Smooth muscle cell (in vitro differentiated cells): ENCODE data around the gene PPP6R2. TPM values are rescaled to one million over a fixed set of nuclear protein-coding genes. Genes with fewer than 3 reads are reported as not detected.

Experiments used
- DNase-seq: peaks from one replicate; lab custom pipeline; 2025; ENCODE audit not compliant: unreplicated experiment; lab: John Stamatoyannopoulos, UW
- H2AFZ ChIP-seq: fragments of 200-600 bp; sonication (generic); 2 replicates; pipeline ENCODE4 v1.6.0; 2016; ENCODE audit warnings: antibody characterized with exemption, low read depth, mild to moderate bottlenecking
- H3F3A ChIP-seq: fragments of 200-600 bp; sonication (generic); 2 replicates; pipeline ENCODE4 v1.6.0; 2017; ENCODE audit warnings: antibody characterized with exemption, low read depth
- H3K27ac ChIP-seq: fragments of 200-600 bp; sonication (generic); 2 replicates; pipeline ENCODE4 v1.5.1; 2016; ENCODE audit warnings: low read depth, mild to moderate bottlenecking
- H3K27me3 ChIP-seq: fragments of 200-600 bp; sonication (generic); 2 replicates; pipeline ENCODE4 v1.6.1; 2016; ENCODE audit warnings: low read depth, mild to moderate bottlenecking
- H3K36me3 ChIP-seq: fragments of 200-600 bp; sonication (generic); 2 replicates; pipeline ENCODE4 v1.5.1; 2016; ENCODE audit warnings: low read depth
- H3K4me1 ChIP-seq: fragments of 200-600 bp; sonication (generic); 2 replicates; pipeline ENCODE4 v1.5.1; 2016; ENCODE audit warnings: low read depth
- H3K4me2 ChIP-seq: fragments of 200-600 bp; sonication (generic); 2 replicates; pipeline ENCODE4 v1.6.0; 2016; ENCODE audit warnings: mild to moderate bottlenecking
- H3K4me3 ChIP-seq: fragments of 200-600 bp; sonication (generic); 2 replicates; pipeline ENCODE4 v1.5.1; 2016; ENCODE audit warnings: mild to moderate bottlenecking
- H3K79me2 ChIP-seq: fragments of 200-600 bp; sonication (generic); 2 replicates; pipeline ENCODE4 v1.6.0; 2016; ENCODE audit warnings: low read depth, mild to moderate bottlenecking
- H3K9ac ChIP-seq: fragments of 200-600 bp; sonication (generic); 2 replicates; pipeline ENCODE4 v1.6.0; 2016; ENCODE audit warnings: low read depth
- H3K9me3 ChIP-seq: fragments of 200-600 bp; sonication (generic); replicated peaks from 2 replicates; pipeline ENCODE4 v1.5.1; 2016; ENCODE audit warnings: low read depth
- H4K20me1 ChIP-seq: fragments of 200-600 bp; sonication (generic); 2 replicates; pipeline ENCODE4 v1.6.0; 2016; ENCODE audit warnings: low read depth
- WGBS: methylation state at CpG from one replicate; pipeline ENCODE4 v1.1.7; 2016; ENCODE audit warnings: low lambda C conversion rate; 5-methylcytosine and 5-hydroxymethylcytosine counted together
- polyA plus RNA-seq: library from polyadenylated mRNA; unstranded; fragments of >200 nt; fragmentation: Nextera tagmentation; extraction: Ambion mirVana; gene quantifications from 2 replicates; pipeline ENCODE4 v1.2.1, GENCODE V29; 2016
- total RNA-seq: library from RNA; depleted of rRNA; stranded (reverse); fragments of >200 nt; gene quantifications from 2 replicates; pipeline ENCODE4 v1.2.3, GENCODE V29; 2014
- TF ChIP-seq, protein P1 (sequence below): fragments of 200-600 bp; sonication (generic); IDR thresholded peaks from 2 replicates; pipeline ENCODE4 v1.5.1; 2017; ENCODE audit warnings: borderline replicate concordance, mild to moderate bottlenecking, antibody characterized with exemption; ENCODE audit not compliant: insufficient read depth, poor library complexity, severe bottlenecking

Gene PPP6R2
- total and polyA plus RNA-seq, 2 experiments from 2014 or later: 24.6 to 36.3 TPM

DNA sequence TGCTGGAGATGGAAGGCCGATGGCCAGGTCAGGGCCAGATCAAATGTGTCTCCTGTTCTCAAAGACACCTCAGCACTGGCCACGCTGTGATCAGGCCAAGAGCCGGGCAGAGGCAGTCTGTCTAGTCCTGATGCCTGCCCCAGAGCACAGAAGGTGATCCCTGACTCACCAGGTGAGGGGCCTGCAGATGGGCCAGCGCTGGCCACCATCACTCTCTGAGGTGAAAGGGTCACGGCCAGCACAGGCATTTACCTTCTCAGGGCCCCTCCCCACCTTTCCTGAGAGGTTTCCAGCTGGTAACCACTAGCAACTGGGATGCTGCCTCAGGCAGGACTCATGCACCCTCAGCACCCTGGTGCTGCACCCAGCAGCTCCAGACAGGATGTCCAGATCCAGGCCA, 128.8 kb downstream of the PPP6R2 start:
- Histone ChIP-seq H3K4me1 (peaks cover 18% of the 10 kb centered on the region), H3K9me3 (no peaks in the 10 kb centered on the region), H3K27me3 (no peaks in the 10 kb centered on the region), H3F3A (no peaks in the 10 kb centered on the region), H3K36me3 (no peaks in the 10 kb centered on the region), H3K9ac (no peak overlapping the region), H3K27ac (no peak overlapping the region), H3K4me3 (no peak overlapping the region), H3K4me2 (no peak overlapping the region), H2AFZ (no peak overlapping the region), H4K20me1 (peaks cover 76% of the 10 kb centered on the region), H3K79me2 (peaks cover 69% of the 10 kb centered on the region)
- DNase-seq: no peak
- TF ChIP-seq, protein P1, sequence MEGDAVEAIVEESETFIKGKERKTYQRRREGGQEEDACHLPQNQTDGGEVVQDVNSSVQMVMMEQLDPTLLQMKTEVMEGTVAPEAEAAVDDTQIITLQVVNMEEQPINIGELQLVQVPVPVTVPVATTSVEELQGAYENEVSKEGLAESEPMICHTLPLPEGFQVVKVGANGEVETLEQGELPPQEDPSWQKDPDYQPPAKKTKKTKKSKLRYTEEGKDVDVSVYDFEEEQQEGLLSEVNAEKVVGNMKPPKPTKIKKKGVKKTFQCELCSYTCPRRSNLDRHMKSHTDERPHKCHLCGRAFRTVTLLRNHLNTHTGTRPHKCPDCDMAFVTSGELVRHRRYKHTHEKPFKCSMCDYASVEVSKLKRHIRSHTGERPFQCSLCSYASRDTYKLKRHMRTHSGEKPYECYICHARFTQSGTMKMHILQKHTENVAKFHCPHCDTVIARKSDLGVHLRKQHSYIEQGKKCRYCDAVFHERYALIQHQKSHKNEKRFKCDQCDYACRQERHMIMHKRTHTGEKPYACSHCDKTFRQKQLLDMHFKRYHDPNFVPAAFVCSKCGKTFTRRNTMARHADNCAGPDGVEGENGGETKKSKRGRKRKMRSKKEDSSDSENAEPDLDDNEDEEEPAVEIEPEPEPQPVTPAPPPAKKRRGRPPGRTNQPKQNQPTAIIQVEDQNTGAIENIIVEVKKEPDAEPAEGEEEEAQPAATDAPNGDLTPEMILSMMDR: no peak
- 82% methylated on average over 5 of the region's 5 CpGs for WGBS

DNA sequence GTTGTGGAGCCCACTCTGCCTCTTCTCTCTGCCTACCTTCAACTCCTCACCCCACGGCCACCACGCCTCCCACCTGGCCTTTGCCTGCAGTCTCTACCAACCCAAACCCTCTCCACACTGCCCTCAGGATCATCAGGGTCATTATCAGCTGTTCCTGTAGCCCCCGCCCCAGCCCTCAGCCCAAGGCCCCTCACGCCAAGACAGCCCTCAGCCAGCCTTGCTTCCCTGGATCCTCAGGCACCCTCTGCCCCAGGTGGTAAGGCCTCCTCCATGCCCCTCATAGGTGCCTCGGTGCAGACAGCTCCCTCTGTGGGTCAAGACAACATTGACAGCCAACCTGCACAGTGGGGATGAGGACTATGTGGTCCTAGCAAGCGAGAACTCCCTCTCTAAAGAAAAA, 130.0 kb downstream of the PPP6R2 start:
- H3K4me1 ChIP-seq: peaks cover 18% of the 10 kb centered on the region
- peak overlapping the region; percentile 94 for H3K4me3 ChIP-seq
- H3K9me3 ChIP-seq: no peaks in the 10 kb centered on the region
- H4K20me1 ChIP-seq: peaks cover 64% of the 10 kb centered on the region
- H3K27me3 ChIP-seq: no peaks in the 10 kb centered on the region
- no peaks in the 10 kb centered on the region for H3F3A ChIP-seq
- whole genome bisulfite sequencing: 88% methylated on average over 6 of the region's 6 CpGs
- H3K36me3 ChIP-seq: no peaks in the 10 kb centered on the region
- no peak overlapping the region for H2AFZ ChIP-seq
- peak overlapping the region; percentile 35 for H3K9ac ChIP-seq
- H3K79me2 ChIP-seq: peaks cover 66% of the 10 kb centered on the region
- TF ChIP-seq, protein P1: peak; percentile 25
- H3K4me2 ChIP-seq: peak overlapping the region; percentile 94
- DNase-seq: no peak
- H3K27ac ChIP-seq: peak overlapping the region; percentile 68

DNA sequence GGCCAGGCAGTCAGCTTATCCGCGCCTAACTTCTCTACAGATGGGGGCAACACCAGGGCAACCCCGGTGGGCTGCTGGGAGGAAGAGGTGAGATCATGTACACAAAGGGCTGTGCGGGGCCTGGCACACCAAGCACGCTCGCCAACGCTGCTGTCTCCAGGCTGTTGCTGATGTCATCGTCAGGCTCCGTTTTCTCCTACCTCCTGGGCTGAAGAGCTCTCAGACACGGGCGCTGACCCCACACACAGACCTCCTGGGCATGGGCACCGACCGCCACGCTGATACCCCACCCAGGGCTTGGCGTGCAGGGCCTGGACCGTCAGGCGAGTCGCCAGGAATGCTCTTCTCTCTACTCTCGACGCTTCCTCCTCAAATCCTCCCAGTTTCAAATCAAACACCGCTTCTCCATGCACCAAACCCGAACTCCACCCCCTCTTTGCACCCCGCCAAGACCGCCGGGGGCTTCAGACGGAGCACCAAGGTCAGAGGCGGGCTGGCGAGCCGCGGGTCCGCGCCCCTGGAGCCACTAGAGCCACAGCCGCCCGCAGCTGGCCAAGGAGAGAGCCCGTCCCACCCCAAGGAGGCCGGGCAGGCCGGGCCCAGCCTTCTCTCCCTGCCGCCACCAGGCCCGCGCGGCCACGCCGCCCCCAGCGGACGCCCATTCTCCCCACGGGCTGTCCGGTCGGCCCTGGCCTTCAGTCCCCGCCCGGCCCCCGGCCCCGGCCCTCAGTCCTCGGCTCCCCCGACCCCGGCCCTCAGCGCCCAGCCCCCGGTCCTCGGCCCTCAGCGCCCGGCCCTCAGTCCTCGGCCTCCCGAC, 130.9 kb downstream of the PPP6R2 start:
- 13% methylated on average over 33 of the region's 62 CpGs for WGBS
- no peaks in the 10 kb centered on the region for H3K27me3 ChIP-seq
- H3F3A ChIP-seq: no peaks in the 10 kb centered on the region
- H3K9me3 ChIP-seq: no peaks in the 10 kb centered on the region
- H3K79me2 ChIP-seq: peaks cover 56% of the 10 kb centered on the region
- peak overlapping the region; percentile 68 for H3K27ac ChIP-seq
- H3K9ac ChIP-seq: peak overlapping the region; percentile 89
- peak overlapping the region; percentile 94 for H3K4me3 ChIP-seq
- peak overlapping the region; percentile 94 for H3K4me2 ChIP-seq
- no peak for DNase-seq
- no peaks in the 10 kb centered on the region for H3K36me3 ChIP-seq
- H4K20me1 ChIP-seq: peaks cover 55% of the 10 kb centered on the region
- TF ChIP-seq, protein P1: no peak
- no peak overlapping the region for H2AFZ ChIP-seq
- H3K4me1 ChIP-seq: peaks cover 18% of the 10 kb centered on the region
